Muscle of leg (tissue), 11 donors: Measurements from ENCODE around the gene SLC25A22. TPM values are rescaled to one million over a fixed set of nuclear protein-coding genes. Genes with fewer than 3 reads are reported as not detected.

ENCODE experiments used
- DNase-seq: peaks from one replicate; pipeline ENCODE4 v3.0.0; 2013
- H3K27ac ChIP-seq: one replicate; pipeline ENCODE4 v1.5.1; 2013; ENCODE audit warnings: mild to moderate bottlenecking, low read length, control low read depth
- H3K27me3 ChIP-seq: one replicate; pipeline ENCODE4 v1.6.1; 2013; ENCODE audit warnings: low read length; ENCODE audit not compliant: control insufficient read depth, insufficient read depth
- H3K36me3 ChIP-seq: one replicate; pipeline ENCODE4 v1.6.1; 2013; ENCODE audit warnings: low read length; ENCODE audit not compliant: control insufficient read depth, insufficient read depth
- H3K4me1 ChIP-seq: one replicate; pipeline ENCODE4 v1.6.1; 2013; ENCODE audit warnings: low read length; ENCODE audit not compliant: control insufficient read depth, insufficient read depth
- H3K4me3 ChIP-seq: one replicate; pipeline ENCODE4 v1.5.1; 2013; ENCODE audit warnings: low read length, control low read depth
- H3K9me3 ChIP-seq: replicated peaks from 2 replicates; pipeline ENCODE4 v1.6.1; 2013; ENCODE audit warnings: low read depth, low read length; ENCODE audit not compliant: control insufficient read depth
- WGBS: methylation state at CpG from one replicate; pipeline ENCODE4 v1.1.5; 2013; ENCODE audit warnings: missing lambda C conversion rate; ENCODE audit not compliant: insufficient coverage; 5-methylcytosine and 5-hydroxymethylcytosine counted together
- polyA plus RNA-seq, 8 donors: library from polyadenylated mRNA; unstranded; fragments of 120-200 nt; gene quantifications; one replicate each; pipeline versions ENCODE4 v1.2.1 to v1.2.3, GENCODE V29; 2013; ENCODE audit warnings: inconsistent platforms in 1 of 8, low replicate concordance in 1 of 8; ENCODE audit not compliant: insufficient read length in 8 of 8, insufficient read depth in 1 of 8
- total RNA-seq: library from RNA; stranded (reverse); fragments of 120-200 nt; gene quantifications from one replicate; pipeline ENCODE4 v1.2.4, GENCODE V29; 2013

Gene SLC25A22
- total and polyA plus RNA-seq, 9 donors, result 5.4 to 15.8 (median 13.6) TPM

DNA sequence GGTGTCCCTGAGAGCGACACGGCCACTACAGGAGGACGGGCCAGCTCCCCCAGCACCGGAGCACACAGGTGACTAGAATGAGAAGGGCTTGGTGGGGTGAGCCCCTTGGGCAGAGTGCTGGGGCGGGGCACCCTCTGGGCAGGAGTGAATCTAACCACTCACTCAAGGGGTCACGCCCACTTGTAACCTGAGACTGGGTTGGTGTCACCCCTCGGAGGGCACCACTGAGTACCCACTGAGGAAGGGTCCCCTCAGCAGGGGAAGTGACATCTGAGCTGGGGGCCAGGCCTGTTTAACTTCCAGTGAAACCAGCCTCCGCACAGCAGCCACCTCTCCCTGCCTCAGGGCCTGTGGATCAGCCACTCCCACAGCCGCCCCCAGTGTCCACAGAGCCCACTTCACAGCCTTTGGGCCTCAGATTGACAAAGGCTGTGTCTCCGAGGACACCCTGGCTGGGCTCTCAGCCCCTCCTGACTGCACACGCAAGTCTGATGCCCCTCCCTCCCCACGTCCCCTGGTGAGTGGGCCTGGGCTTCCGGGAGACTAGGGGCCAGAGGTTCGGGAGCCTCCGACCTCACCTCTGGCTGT is 26.4 kb downstream of the SLC25A22 start:
- 79% methylated on average over 8 of the region's 15 CpGs for WGBS
- H3K27me3 ChIP-seq, result no peaks in the 10 kb centered on the region
- peaks cover 63% of the 10 kb centered on the region for H3K36me3 ChIP-seq
- no peak overlapping the region for H3K27ac ChIP-seq
- no peaks in the 10 kb centered on the region for H3K9me3 ChIP-seq
- no peak for DNase-seq
- H3K4me1 ChIP-seq, result peaks cover 16% of the 10 kb centered on the region
- H3K4me3 ChIP-seq, result no peak overlapping the region

GRCh38 chr11:770642-771616 is 27.2 kb downstream of the SLC25A22 start:
- WGBS, result 89% methylated on average over 28 of the region's 32 CpGs
- H3K27ac ChIP-seq, result no peak overlapping the region
- no peaks in the 10 kb centered on the region for H3K27me3 ChIP-seq
- DNase-seq, result no peak
- peaks cover 9% of the 10 kb centered on the region for H3K4me1 ChIP-seq
- no peak overlapping the region for H3K4me3 ChIP-seq
- no peaks in the 10 kb centered on the region for H3K9me3 ChIP-seq
- H3K36me3 ChIP-seq, result peaks cover 71% of the 10 kb centered on the region

GRCh38 chr11:769887-770641 is 28.0 kb downstream of the SLC25A22 start:
- H3K4me3 ChIP-seq, result no peak overlapping the region
- DNase-seq, result no peak
- H3K36me3 ChIP-seq, result peaks cover 78% of the 10 kb centered on the region
- 83% methylated on average over 12 of the region's 23 CpGs for WGBS
- no peaks in the 10 kb centered on the region for H3K9me3 ChIP-seq
- no peaks in the 10 kb centered on the region for H3K27me3 ChIP-seq
- H3K4me1 ChIP-seq, result peaks cover 2% of the 10 kb centered on the region
- no peak overlapping the region for H3K27ac ChIP-seq

DNA sequence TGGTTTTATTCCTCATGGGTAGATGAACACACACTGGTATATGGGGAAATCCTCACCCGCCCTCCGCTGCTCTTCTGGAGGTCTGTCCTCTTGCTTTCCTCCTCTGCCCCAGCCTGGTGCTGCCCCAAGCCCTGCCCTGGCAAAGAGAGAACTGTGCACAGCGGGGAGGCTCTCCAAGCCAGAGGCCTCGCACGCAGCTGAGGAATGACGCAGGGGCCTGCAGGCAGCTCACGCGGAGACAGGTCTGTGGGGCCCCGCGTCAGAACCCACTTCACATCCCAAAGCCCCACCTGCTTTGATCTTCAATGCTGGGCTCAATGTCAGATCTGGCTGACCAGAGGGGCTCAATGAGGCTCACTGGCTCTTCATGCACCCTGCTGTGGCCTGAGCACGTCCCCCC is 30.8 kb downstream of the SLC25A22 start:
- Histone ChIP-seq H3K4me1 (no peaks in the 10 kb centered on the region), H3K36me3 (peaks cover 74% of the 10 kb centered on the region), H3K27ac (no peak overlapping the region), H3K9me3 (no peaks in the 10 kb centered on the region), H3K27me3 (no peaks in the 10 kb centered on the region), H3K4me3 (no peak overlapping the region)
- no peak for DNase-seq
- WGBS, result 86% methylated on average over 10 of the region's 11 CpGs

DNA sequence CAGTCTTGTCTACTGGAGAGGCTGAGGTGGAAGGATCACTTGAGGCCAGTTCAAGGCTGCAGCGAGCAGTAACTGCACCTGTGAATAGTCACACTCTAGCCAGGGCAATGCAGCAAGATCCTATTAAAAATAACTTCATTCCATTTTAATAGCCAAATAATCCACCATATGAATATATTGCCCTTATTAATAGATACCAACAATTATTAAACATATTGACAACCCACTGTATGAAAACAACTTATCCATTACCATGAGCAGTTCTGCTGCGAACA is 31.2 kb downstream of the SLC25A22 start:
- DNase-seq, result no peak
- WGBS, result 100% methylated on average over 1 of the region's 2 CpGs

GRCh38 chr11:766106-766935 is 31.8 kb downstream of the SLC25A22 start:
- H3K4me1 ChIP-seq, result no peaks in the 10 kb centered on the region
- 73% methylated on average over 3 of the region's 11 CpGs for WGBS
- DNase-seq, result no peak
- no peak overlapping the region for H3K27ac ChIP-seq
- H3K9me3 ChIP-seq, result no peaks in the 10 kb centered on the region
- H3K4me3 ChIP-seq, result no peak overlapping the region
- H3K36me3 ChIP-seq, result peaks cover 74% of the 10 kb centered on the region
- H3K27me3 ChIP-seq, result no peaks in the 10 kb centered on the region

More for the DNA sequence above, 31.2 kb downstream of the SLC25A22 start:
- H3K27me3 ChIP-seq, result no peaks in the 10 kb centered on the region
- H3K36me3 ChIP-seq, result peaks cover 74% of the 10 kb centered on the region
- no peak overlapping the region for H3K27ac ChIP-seq
- no peaks in the 10 kb centered on the region for H3K4me1 ChIP-seq
- no peaks in the 10 kb centered on the region for H3K9me3 ChIP-seq
- no peak overlapping the region for H3K4me3 ChIP-seq

GRCh38 chr11:765802-766091 is 32.3 kb downstream of the SLC25A22 start:
- no peaks in the 10 kb centered on the region for H3K27me3 ChIP-seq
- H3K27ac ChIP-seq, result no peak overlapping the region
- H3K4me1 ChIP-seq, result no peaks in the 10 kb centered on the region
- peaks cover 72% of the 10 kb centered on the region for H3K36me3 ChIP-seq
- H3K4me3 ChIP-seq, result no peak overlapping the region
- DNase-seq, result no peak
- 91% methylated on average over 4 of the region's 8 CpGs for WGBS
- no peaks in the 10 kb centered on the region for H3K9me3 ChIP-seq

GRCh38 chr11:765025-765801 is 32.9 kb downstream of the SLC25A22 start:
- no peaks in the 10 kb centered on the region for H3K27me3 ChIP-seq
- no peak overlapping the region for H3K27ac ChIP-seq
- no peaks in the 10 kb centered on the region for H3K9me3 ChIP-seq
- DNase-seq, result no peak
- H3K4me1 ChIP-seq, result no peaks in the 10 kb centered on the region
- peaks cover 70% of the 10 kb centered on the region for H3K36me3 ChIP-seq
- H3K4me3 ChIP-seq, result no peak overlapping the region
- 69% methylated on average over 11 of the region's 19 CpGs for WGBS

GRCh38 chr11:764322-765024 is 33.6 kb downstream of the SLC25A22 start:
- no peaks in the 10 kb centered on the region for H3K9me3 ChIP-seq
- 84% methylated on average over 14 of the region's 18 CpGs for WGBS
- no peaks in the 10 kb centered on the region for H3K27me3 ChIP-seq

More at GRCh38 chr11:764322-765024, 33.6 kb downstream of the SLC25A22 start:
- no peak for DNase-seq
- no peak overlapping the region for H3K27ac ChIP-seq
- H3K4me1 ChIP-seq, result no peaks in the 10 kb centered on the region
- no peak overlapping the region for H3K4me3 ChIP-seq
- H3K36me3 ChIP-seq, result peaks cover 72% of the 10 kb centered on the region
